Erythroblast (primary cell): Measurements from ENCODE around the gene SYAP1.

Experiments used
- GATA1 ChIP-seq: IDR thresholded peaks from 2 replicates; pipeline ENCODE4 v1.6.1; 2011; ENCODE audit warnings: low read depth, mild to moderate bottlenecking, control low read depth, low read length, moderate library complexity
- POLR2A ChIP-seq: IDR thresholded peaks from 2 replicates; pipeline ENCODE4 v1.6.1; 2011; ENCODE audit warnings: mild to moderate bottlenecking, low read length

- TF ChIP-seq POLR2A (no peak), GATA1 (no peak)
Measured at GRCh38 chrX:16683007-16683664, 36.3 kb upstream of the SYAP1 start.
